IMR-90 (cell line): ENCODE results near the gene ATP5PO. TPM values are rescaled to one million over a fixed set of nuclear protein-coding genes. Genes with fewer than 3 reads are reported as not detected.

ENCODE experiments used
- ATAC-seq: fragments of 200-7000 bp; cut with Tn5 transposase; 2 replicates; pipeline ENCODE4 v1.9.1; 2020; ENCODE audit warnings: low read depth, mild to moderate bottlenecking, moderate library complexity
- BruUV-seq: library from RNA; stranded (reverse); fragments of 400-500 nt; replicated peaks from 2 replicates; lab custom pipeline; 2021; lab: Mats Ljungman, UMichigan
- CTCF ChIA-PET: fragments of 300-600 bp; formaldehyde crosslinking; extraction: SDS; loops from one replicate; lab custom pipeline; 2021; ENCODE audit warnings: antibody characterized with exemption; lab: Yijun Ruan, JAX
- POLR2A ChIA-PET: fragments of 300-600 bp; sonication (Branson Sonifier 250); formaldehyde crosslinking; loops from one replicate; lab custom pipeline; 2022; ENCODE audit warnings: antibody characterized with exemption; ENCODE audit not compliant: unreplicated experiment; lab: Charles Lee
- DNase-seq: peaks from one replicate; pipeline ENCODE4 v3.0.0; 2013
- H2AFZ ChIP-seq: replicated peaks from 2 replicates; pipeline ENCODE3; 2013; ENCODE audit warnings: low read length, mild to moderate bottlenecking; ENCODE audit not compliant: poor library complexity
- H2AK5ac ChIP-seq: 2 replicates; pipeline ENCODE4 v1.6.1; 2013; ENCODE audit warnings: low read depth, low read length, inconsistent platforms
- H2AK9ac ChIP-seq: replicated peaks from 2 replicates; pipeline ENCODE3; 2013; ENCODE audit warnings: mild to moderate bottlenecking, low read depth, low read length, moderate library complexity; ENCODE audit not compliant: poor library complexity
- H2BK120ac ChIP-seq: 2 replicates; pipeline ENCODE4 v1.6.1; 2013; ENCODE audit warnings: low read depth, low read length, inconsistent platforms
- H2BK15ac ChIP-seq: 3 replicates; pipeline ENCODE4 v1.6.1; 2013; ENCODE audit warnings: low read depth, low read length, inconsistent platforms
- H2BK20ac ChIP-seq: 2 replicates; pipeline ENCODE4 v1.6.1; 2013; ENCODE audit warnings: low read depth, mild to moderate bottlenecking, inconsistent platforms, low read length, moderate library complexity
- H2BK5ac ChIP-seq: 2 replicates; pipeline ENCODE4 v1.6.1; 2013; ENCODE audit warnings: mild to moderate bottlenecking, low read depth, low read length, inconsistent platforms; ENCODE audit not compliant: poor library complexity, severe bottlenecking
- H3K14ac ChIP-seq: replicated peaks from 2 replicates; pipeline ENCODE4 v1.6.1; 2013; ENCODE audit warnings: low read depth, low read length, inconsistent platforms
- H3K18ac ChIP-seq: 2 replicates; pipeline ENCODE4 v1.6.1; 2013; ENCODE audit warnings: low read depth, low read length, control low read depth
- H3K23ac ChIP-seq: 2 replicates; pipeline ENCODE4 v1.6.1; 2013; ENCODE audit warnings: low read depth, low read length, inconsistent platforms
- H3K27ac ChIP-seq: 2 replicates; pipeline ENCODE4 v1.5.1; 2013; ENCODE audit warnings: mild to moderate bottlenecking, control low read depth, low read length; ENCODE audit not compliant: insufficient read depth
- H3K27me3 ChIP-seq: 2 replicates; pipeline ENCODE4 v1.6.1; 2013; ENCODE audit warnings: low read length; ENCODE audit not compliant: control insufficient read depth, insufficient read depth
- H3K36me3 ChIP-seq: 2 replicates; pipeline ENCODE4 v1.6.1; 2013; ENCODE audit warnings: low read length, mixed read lengths; ENCODE audit not compliant: control insufficient read depth, insufficient read depth
- H3K4ac ChIP-seq: 2 replicates; pipeline ENCODE4 v1.6.1; 2013; ENCODE audit warnings: low read depth, low read length, inconsistent platforms
- H3K4me1 ChIP-seq: 2 replicates; pipeline ENCODE4 v1.6.1; 2013; ENCODE audit warnings: low read length, mixed read lengths; ENCODE audit not compliant: control insufficient read depth, insufficient read depth
- H3K4me2 ChIP-seq: 2 replicates; pipeline ENCODE4 v1.6.1; 2013; ENCODE audit warnings: low read depth, mild to moderate bottlenecking, control low read depth, low read length, moderate library complexity
- H3K4me3 ChIP-seq: 2 replicates; pipeline ENCODE4 v1.5.1; 2013; ENCODE audit warnings: low read depth, mild to moderate bottlenecking, control low read depth, low read length, moderate library complexity; ENCODE audit not compliant: insufficient read depth
- H3K56ac ChIP-seq: 2 replicates; pipeline ENCODE4 v1.6.1; 2013; ENCODE audit warnings: low read length, inconsistent platforms; ENCODE audit not compliant: insufficient read depth; ENCODE audit errors: extremely low read depth
- H3K79me1 ChIP-seq, 2 experiments: 2 replicates each; pipeline ENCODE4 v1.6.1; 2013; ENCODE audit warnings: low read length in 2 of 2, inconsistent platforms in 1 of 2, low read depth in 1 of 2
- H3K9ac ChIP-seq: 2 replicates; pipeline ENCODE4 v1.6.1; 2013; ENCODE audit warnings: low read depth, low read length, control low read depth
- H3K9me1 ChIP-seq: 2 replicates; pipeline ENCODE4 v1.6.1; 2013; ENCODE audit warnings: low read length, inconsistent platforms; ENCODE audit not compliant: insufficient read depth
- H3K9me3 ChIP-seq: 2 replicates; pipeline ENCODE4 v1.6.1; 2013; ENCODE audit warnings: low read length; ENCODE audit not compliant: control insufficient read depth, insufficient read depth
- H4K20me1 ChIP-seq: 2 replicates; pipeline ENCODE4 v1.6.1; 2013; ENCODE audit warnings: low read length, inconsistent platforms; ENCODE audit not compliant: insufficient read depth
- H4K5ac ChIP-seq: 2 replicates; pipeline ENCODE4 v1.6.1; 2013; ENCODE audit warnings: mild to moderate bottlenecking, low read depth, low read length, control low read depth
- H4K8ac ChIP-seq, 2 experiments: 2 replicates each; pipeline ENCODE4 v1.6.1; 2013; ENCODE audit warnings: low read depth in 2 of 2, low read length in 2 of 2, control low read depth in 1 of 2, inconsistent platforms in 1 of 2
- H4K91ac ChIP-seq: 2 replicates; pipeline ENCODE4 v1.6.1; 2013; ENCODE audit warnings: low read depth, low read length, inconsistent platforms; ENCODE audit not compliant: insufficient read depth
- CEBPB ChIP-seq: IDR thresholded peaks from 2 replicates; pipeline ENCODE4 v1.6.1; 2012; ENCODE audit warnings: low read depth, low read length, improper control_type of control experiment
- CHD1 ChIP-seq: IDR thresholded peaks from 2 replicates; pipeline ENCODE4 v1.6.1; 2012; ENCODE audit warnings: low read depth, low read length, improper control_type of control experiment
- CTCF ChIP-seq: conservative IDR thresholded peaks from 2 replicates; pipeline ENCODE4 v1.5.1; 2012; ENCODE audit warnings: mild to moderate bottlenecking, low read depth, low read length, improper control_type of control experiment
- ELK1 ChIP-seq: fragments of 150-350 bp; IDR thresholded peaks from 2 replicates; pipeline ENCODE4 v1.6.1; 2016; ENCODE audit warnings: low read depth, mild to moderate bottlenecking, low read length, moderate library complexity, borderline replicate concordance
- MAFK ChIP-seq: IDR thresholded peaks from 2 replicates; pipeline ENCODE4 v1.6.1; 2012; ENCODE audit warnings: low read depth, low read length, improper control_type of control experiment
- MAZ ChIP-seq: IDR thresholded peaks from 2 replicates; pipeline ENCODE4 v1.6.1; 2012; ENCODE audit warnings: low read depth, mild to moderate bottlenecking, low read length, improper control_type of control experiment, moderate library complexity, borderline replicate concordance
- MXI1 ChIP-seq: IDR thresholded peaks from 2 replicates; pipeline ENCODE4 v1.6.1; 2012; ENCODE audit warnings: low read depth, mild to moderate bottlenecking, low read length, moderate library complexity, borderline replicate concordance
- NFE2L2 ChIP-seq: fragments of 150-350 bp; IDR thresholded peaks from 2 replicates; pipeline ENCODE4 v1.6.1; 2016; ENCODE audit warnings: low read depth, mild to moderate bottlenecking, low read length
- RCOR1 ChIP-seq: IDR thresholded peaks from 2 replicates; pipeline ENCODE4 v1.6.1; 2012; ENCODE audit warnings: mild to moderate bottlenecking, low read length, improper control_type of control experiment; ENCODE audit not compliant: insufficient replicate concordance
- RFX5 ChIP-seq: IDR thresholded peaks from 2 replicates; pipeline ENCODE4 v1.8.0; 2012; ENCODE audit warnings: low read depth, mild to moderate bottlenecking, low read length, moderate library complexity
- SMC3 ChIP-seq: fragments of 150-350 bp; IDR thresholded peaks from 2 replicates; pipeline ENCODE4 v1.6.1; 2016; ENCODE audit warnings: low read depth, mild to moderate bottlenecking, antibody characterized with exemption, low read length, moderate library complexity
- USF2 ChIP-seq: fragments of 150-350 bp; IDR thresholded peaks from 2 replicates; pipeline ENCODE4 v1.6.1; 2017; ENCODE audit warnings: mild to moderate bottlenecking, antibody characterized with exemption, low read length, low read depth
- WGBS, 2 experiments: methylation state at CpG; one replicate each; pipeline versions ENCODE4 v1.1.5 to v1.1.7; 2013; ENCODE audit warnings: missing lambda C conversion rate in 2 of 2; ENCODE audit not compliant: insufficient read length in 1 of 2; ENCODE audit errors: extremely low coverage in 2 of 2; 5-methylcytosine and 5-hydroxymethylcytosine counted together
- dilution Hi-C: fragments of 300-500 bp; cut with HindIII; formaldehyde crosslinking; loops from one replicate; pipeline ENCODE4 v1.14.3; 2018; ENCODE audit warnings: low sequenced_read_pairs; ENCODE audit not compliant: unreplicated experiment
- in situ Hi-C: fragments of 300-500 bp; cut with MboI; formaldehyde crosslinking; loops from 3 replicates; pipeline ENCODE4 v1.14.3; 2019; ENCODE audit warnings: low sequenced_read_pairs, inconsistent platforms, mixed read lengths
- intact Hi-C: fragments of 100-400 bp; cut with micrococcal nuclease; formaldehyde crosslinking; loops from 2 replicates; pipeline ENCODE4 v1.10.0; 2022
- polyA plus RNA-seq, 3 experiments: library from polyadenylated mRNA; depleted of rRNA; stranded (reverse); fragments of >200 nt; gene quantifications; 2 replicates each; pipeline ENCODE4 v1.2.3, GENCODE V29; 2012; ENCODE audit warnings: low replicate concordance in 1 of 3
- total RNA-seq: library from RNA; depleted of rRNA; stranded (reverse); fragments of >200 nt; gene quantifications from 2 replicates; pipeline ENCODE4 v1.2.3, GENCODE V29; 2012

ATP5PO gene
- total and polyA plus RNA-seq, 2 of the 4 experiments (the other 2 are of a cell fraction), result 237 to 250 TPM

GRCh38 chr21:33865176-33865575, 50.4 kb downstream of the ATP5PO start:
- H3K4me2 ChIP-seq, result no peak overlapping the region
- no peaks in the 10 kb centered on the region for H3K9me3 ChIP-seq
- no peak overlapping the region for H2BK5ac ChIP-seq
- peaks cover 7% of the 10 kb centered on the region for H3K27me3 ChIP-seq
- H3K36me3 ChIP-seq, result no peaks in the 10 kb centered on the region
- H2BK15ac ChIP-seq, result no peak overlapping the region
- ATAC-seq (no peak), DNase-seq (no peak)
- H3K9me1 ChIP-seq, result no peaks in the 10 kb centered on the region
- no peak overlapping the region for H2BK120ac ChIP-seq
- no peaks in the 10 kb centered on the region for H4K20me1 ChIP-seq
- peaks cover 2% of the 10 kb centered on the region; the same call in 1 of the 2 replicates for H3K4me1 ChIP-seq
- dilution Hi-C loops, result no loop called here
- no peak overlapping the region for H3K14ac ChIP-seq
- H3K4me3 ChIP-seq, result no peak overlapping the region
- CTCF ChIA-PET, result no interaction called here
- no peak overlapping the region for H2BK20ac ChIP-seq
- H3K18ac ChIP-seq, result no peak overlapping the region
- no TSS peak for BruUV-seq
- H3K27ac ChIP-seq, result no peak overlapping the region
- no peaks in the 10 kb centered on the region for H3K79me1 ChIP-seq
- no peak overlapping the region for H2AK9ac ChIP-seq
- no peak overlapping the region for H4K8ac ChIP-seq
- no peak overlapping the region for H2AFZ ChIP-seq
- no peak overlapping the region for H3K4ac ChIP-seq
- no peak overlapping the region for H4K5ac ChIP-seq
- no peak overlapping the region for H3K56ac ChIP-seq
- 87% methylated on average over 7 of the region's 9 CpGs; no CpG with 5 or more reads in 1 of the 2 experiments for WGBS, 2 experiments
- no peak overlapping the region for H2AK5ac ChIP-seq
- in situ Hi-C loops, result no loop called here
- TF ChIP-seq USF2 (no peak), RCOR1 (no peak), MAZ (no peak), CTCF (no peak), CEBPB (no peak), SMC3 (no peak), RFX5 (no peak), NFE2L2 (no peak), CHD1 (no peak), MXI1 (no peak), ELK1 (no peak), MAFK (no peak)
- H4K91ac ChIP-seq, result no peak overlapping the region
- H3K9ac ChIP-seq, result no peak overlapping the region
- intact Hi-C loops, result no loop called here
- no peak overlapping the region for H3K23ac ChIP-seq
- POLR2A ChIA-PET, result no interaction called here
